WTC11 (cell line): ENCODE data around the gene TMEM204. TPM values are rescaled to one million over a fixed set of nuclear protein-coding genes. Genes with fewer than 3 reads are reported as not detected.

Source experiments
- ATAC-seq: fragments of 200-7000 bp; cut with Tn5 transposase; 2 replicates; pipeline ENCODE4 v1.10.0; 2021; ENCODE audit warnings: mild to moderate bottlenecking, moderate library complexity
- CTCF ChIA-PET: fragments of 300-600 bp; sonication (Branson Sonifier 250); formaldehyde crosslinking; loops from one replicate; lab custom pipeline; 2021; ENCODE audit warnings: antibody characterized with exemption; lab: Charles Lee
- POLR2A ChIA-PET: fragments of 350-600 bp; sonication (Branson Sonifier 250); formaldehyde crosslinking; loops from one replicate; lab custom pipeline; 2021; ENCODE audit warnings: antibody characterized with exemption; lab: Charles Lee
- DNase-seq: peaks from one replicate; pipeline ENCODE4 v3.0.0; 2021; ENCODE audit warnings: low spot score
- H3K27ac Mint-ChIP-seq: 2 replicates; pipeline ENCODE4 v1.8.0; 2021; ENCODE audit warnings: mixed read lengths
- H3K27me3 Mint-ChIP-seq: 2 replicates; pipeline ENCODE4 v1.8.0; 2021; ENCODE audit warnings: low read depth, mild to moderate bottlenecking, moderate library complexity, mixed read lengths
- H3K36me3 Mint-ChIP-seq: 2 replicates; pipeline ENCODE4 v1.8.0; 2021; ENCODE audit warnings: mixed read lengths
- H3K4me1 Mint-ChIP-seq: 2 replicates; pipeline ENCODE4 v1.8.0; 2022; ENCODE audit warnings: mixed read lengths
- H3K4me3 Mint-ChIP-seq: 2 replicates; pipeline ENCODE4 v1.8.0; 2021; ENCODE audit warnings: mild to moderate bottlenecking, moderate library complexity, mixed read lengths
- H3K9me3 Mint-ChIP-seq: 2 replicates; pipeline ENCODE4 v1.8.0; 2021; ENCODE audit warnings: mixed read lengths
- SOX15 ChIP-seq: fragments of 250-450 bp; sonication (Bioruptor Pico); IDR thresholded peaks from 2 replicates; pipeline ENCODE4 v1.9.0; 2021; ENCODE audit warnings: mild to moderate bottlenecking
- ZNF263 ChIP-seq: sonication (generic); formaldehyde crosslinking; IDR thresholded peaks from 2 replicates; pipeline ENCODE4 v1.8.1; 2022; ENCODE audit warnings: low read depth, mild to moderate bottlenecking, moderate library complexity, missing genetic modification reagents
- total RNA-seq: library from RNA; stranded (reverse); gene quantifications from 3 replicates; pipeline ENCODE4 v1.2.3, GENCODE V29; 2021
- TF ChIP-seq, protein P1 (sequence below): sonication (generic); formaldehyde crosslinking; IDR thresholded peaks from 2 replicates; pipeline ENCODE4 v1.8.0; 2022; ENCODE audit warnings: missing genetic modification reagents
- TF ChIP-seq, protein P2 (sequence below): sonication (generic); formaldehyde crosslinking; IDR thresholded peaks from 2 replicates; pipeline ENCODE4 v1.8.1; 2022; ENCODE audit warnings: low read depth, mild to moderate bottlenecking, moderate library complexity, missing genetic modification reagents, borderline replicate concordance
- TF ChIP-seq, protein P3 (sequence below): sonication (generic); formaldehyde crosslinking; IDR thresholded peaks from 2 replicates; pipeline ENCODE4 v1.8.1; 2023; ENCODE audit warnings: mild to moderate bottlenecking, missing genetic modification reagents, moderate library complexity

The TMEM204 gene
- total RNA-seq, 1 experiment from 2014 or later = 0.35 TPM

DNA sequence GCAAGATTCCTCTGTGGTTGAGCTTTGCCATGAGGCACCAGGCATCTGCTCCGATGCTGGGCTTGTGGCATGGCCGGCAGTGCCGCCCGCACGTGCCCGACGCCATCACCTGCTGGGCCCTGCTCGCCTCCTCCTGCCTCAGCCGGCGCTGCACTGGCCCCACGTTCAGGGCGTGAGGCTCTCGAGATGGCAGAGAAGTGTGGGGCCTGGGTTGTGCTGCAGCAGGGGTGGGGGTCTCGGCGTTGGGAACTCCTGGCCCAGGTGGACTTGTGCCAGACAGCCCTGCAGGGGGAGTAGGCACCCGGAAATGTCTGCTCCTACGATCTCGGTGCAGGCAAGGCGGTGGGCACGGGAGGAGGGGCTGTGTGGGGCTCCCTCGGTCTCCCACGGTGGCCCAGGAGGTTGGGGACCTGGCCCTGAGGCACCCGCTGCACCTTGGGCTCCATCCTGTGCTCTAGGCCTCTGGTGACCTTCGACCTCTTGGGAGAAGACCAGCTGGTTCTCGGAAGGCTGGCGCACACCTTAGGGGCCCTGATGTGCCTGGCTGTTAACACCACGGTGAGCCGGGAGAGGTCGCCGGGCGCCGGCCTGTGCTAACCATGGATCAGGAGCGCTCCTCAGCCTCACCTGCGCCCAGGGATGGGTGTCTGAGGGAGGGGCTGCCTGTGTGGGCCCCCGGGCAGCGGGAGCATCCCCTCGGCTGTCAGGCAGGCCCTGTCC lies 26.8 kb upstream of the TMEM204 start (continued):
- TF ChIP-seq, protein P1, sequence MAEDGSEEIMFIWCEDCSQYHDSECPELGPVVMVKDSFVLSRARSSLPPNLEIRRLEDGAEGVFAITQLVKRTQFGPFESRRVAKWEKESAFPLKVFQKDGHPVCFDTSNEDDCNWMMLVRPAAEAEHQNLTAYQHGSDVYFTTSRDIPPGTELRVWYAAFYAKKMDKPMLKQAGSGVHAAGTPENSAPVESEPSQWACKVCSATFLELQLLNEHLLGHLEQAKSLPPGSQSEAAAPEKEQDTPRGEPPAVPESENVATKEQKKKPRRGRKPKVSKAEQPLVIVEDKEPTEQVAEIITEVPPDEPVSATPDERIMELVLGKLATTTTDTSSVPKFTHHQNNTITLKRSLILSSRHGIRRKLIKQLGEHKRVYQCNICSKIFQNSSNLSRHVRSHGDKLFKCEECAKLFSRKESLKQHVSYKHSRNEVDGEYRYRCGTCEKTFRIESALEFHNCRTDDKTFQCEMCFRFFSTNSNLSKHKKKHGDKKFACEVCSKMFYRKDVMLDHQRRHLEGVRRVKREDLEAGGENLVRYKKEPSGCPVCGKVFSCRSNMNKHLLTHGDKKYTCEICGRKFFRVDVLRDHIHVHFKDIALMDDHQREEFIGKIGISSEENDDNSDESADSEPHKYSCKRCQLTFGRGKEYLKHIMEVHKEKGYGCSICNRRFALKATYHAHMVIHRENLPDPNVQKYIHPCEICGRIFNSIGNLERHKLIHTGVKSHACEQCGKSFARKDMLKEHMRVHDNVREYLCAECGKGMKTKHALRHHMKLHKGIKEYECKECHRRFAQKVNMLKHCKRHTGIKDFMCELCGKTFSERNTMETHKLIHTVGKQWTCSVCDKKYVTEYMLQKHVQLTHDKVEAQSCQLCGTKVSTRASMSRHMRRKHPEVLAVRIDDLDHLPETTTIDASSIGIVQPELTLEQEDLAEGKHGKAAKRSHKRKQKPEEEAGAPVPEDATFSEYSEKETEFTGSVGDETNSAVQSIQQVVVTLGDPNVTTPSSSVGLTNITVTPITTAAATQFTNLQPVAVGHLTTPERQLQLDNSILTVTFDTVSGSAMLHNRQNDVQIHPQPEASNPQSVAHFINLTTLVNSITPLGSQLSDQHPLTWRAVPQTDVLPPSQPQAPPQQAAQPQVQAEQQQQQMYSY = no peak
- TF ChIP-seq, all 79 proteins: peak for 0

DNA sequence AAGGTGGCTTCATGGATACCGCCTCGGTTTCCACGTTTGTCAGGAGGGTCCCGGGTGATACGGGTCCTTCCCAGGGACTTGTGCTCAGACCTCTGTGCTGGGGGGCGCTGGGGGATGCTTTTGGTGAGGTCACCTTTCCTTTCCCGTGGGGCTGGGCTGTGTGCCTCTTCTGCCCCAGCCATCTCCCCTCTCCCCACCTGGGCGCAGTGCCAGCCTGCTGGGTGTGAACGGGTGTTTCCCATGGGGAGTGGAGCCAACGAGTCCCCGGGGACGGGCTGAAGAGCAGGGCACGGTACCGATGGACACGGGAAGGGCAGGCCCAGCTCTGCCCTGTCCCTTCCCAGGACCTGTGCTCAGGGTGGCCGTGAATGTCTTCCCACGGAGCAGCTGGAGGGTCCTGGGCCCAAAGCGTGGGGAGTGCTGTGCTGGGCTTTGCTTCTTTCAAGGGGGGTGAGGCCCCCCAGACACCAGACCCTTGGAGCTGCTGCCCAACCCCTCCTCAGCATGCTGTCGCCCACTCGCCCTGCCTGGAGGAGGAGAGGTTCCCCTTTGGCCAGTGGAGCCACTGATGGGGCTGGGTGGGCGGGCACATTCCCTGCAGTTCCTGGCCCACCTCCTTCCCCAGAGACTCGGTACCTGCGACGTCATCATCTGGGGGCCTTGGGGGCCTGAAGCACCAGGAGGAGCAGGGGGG lies 24.8 kb upstream of the TMEM204 start:
- H3K9me3 Mint-ChIP-seq = no peaks in the 10 kb centered on the region
- POLR2A ChIA-PET = no interaction called here
- H3K27me3 Mint-ChIP-seq = no peaks in the 10 kb centered on the region
- CTCF ChIA-PET = no interaction called here
- ATAC-seq = no peak
- no peak overlapping the region for H3K27ac Mint-ChIP-seq
- peaks cover 14% of the 10 kb centered on the region for H3K36me3 Mint-ChIP-seq
- H3K4me3 Mint-ChIP-seq = no peak overlapping the region
- DNase-seq = no peak
- TF ChIP-seq, protein P2, sequence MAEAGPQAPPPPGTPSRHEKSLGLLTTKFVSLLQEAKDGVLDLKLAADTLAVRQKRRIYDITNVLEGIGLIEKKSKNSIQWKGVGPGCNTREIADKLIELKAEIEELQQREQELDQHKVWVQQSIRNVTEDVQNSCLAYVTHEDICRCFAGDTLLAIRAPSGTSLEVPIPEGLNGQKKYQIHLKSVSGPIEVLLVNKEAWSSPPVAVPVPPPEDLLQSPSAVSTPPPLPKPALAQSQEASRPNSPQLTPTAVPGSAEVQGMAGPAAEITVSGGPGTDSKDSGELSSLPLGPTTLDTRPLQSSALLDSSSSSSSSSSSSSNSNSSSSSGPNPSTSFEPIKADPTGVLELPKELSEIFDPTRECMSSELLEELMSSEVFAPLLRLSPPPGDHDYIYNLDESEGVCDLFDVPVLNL (CRISPR knock-in tag) = no peak
- TF ChIP-seq SOX15 (CRISPR knock-in tag) (no peak), ZNF263 (CRISPR knock-in tag) (no peak)
- TF ChIP-seq, all 79 proteins: peak for 0
- no peaks in the 10 kb centered on the region for H3K4me1 Mint-ChIP-seq

DNA sequence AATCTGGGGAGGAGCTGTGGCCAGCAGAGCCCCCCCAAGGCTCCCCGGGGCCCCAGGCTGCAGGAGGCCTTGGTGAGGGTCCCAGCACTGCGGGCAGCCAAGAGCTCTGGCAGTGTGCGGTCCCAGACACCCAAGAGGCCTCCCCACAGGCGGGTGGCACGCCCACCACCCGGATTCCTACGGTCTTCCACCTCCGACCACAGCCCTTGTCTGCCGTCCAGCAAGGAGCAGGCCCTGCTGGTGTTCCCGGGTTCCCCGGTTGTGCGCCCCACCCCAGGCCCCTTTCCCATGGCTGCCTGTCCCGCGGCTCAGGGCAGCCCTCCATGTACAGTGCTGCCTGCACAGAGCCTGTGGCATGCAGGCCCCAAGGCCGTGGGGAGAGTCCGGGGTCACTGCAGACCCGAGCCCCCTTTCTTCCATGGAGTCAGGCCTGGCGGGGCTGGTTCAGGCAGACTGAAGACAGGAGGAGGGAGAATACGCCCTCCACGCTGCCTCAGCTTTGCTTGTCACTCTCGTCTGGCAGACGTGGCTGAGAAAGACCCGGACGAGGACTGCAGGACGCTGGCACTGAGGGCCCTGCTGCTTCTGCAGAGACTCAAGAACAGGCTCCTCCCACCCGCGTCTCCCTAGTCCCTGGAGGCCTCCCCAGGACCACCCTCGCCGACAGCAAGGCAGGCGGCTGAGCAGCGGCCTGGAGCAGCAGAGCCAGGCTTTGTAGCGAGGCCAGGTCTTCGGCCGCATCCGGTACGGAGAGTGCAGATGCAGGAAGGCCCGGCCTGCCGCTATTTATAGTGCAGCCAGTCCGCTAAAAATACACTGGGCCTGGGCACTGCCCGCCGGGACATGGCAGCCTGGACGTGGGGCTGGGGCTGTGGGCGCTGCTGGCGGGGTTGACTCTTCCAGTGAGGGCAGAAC lies 23.9 kb upstream of the TMEM204 start:
- H3K27me3 Mint-ChIP-seq = no peaks in the 10 kb centered on the region
- H3K27ac Mint-ChIP-seq = no peak overlapping the region
- H3K9me3 Mint-ChIP-seq = peaks cover 3% of the 10 kb centered on the region
- no peak overlapping the region for H3K4me3 Mint-ChIP-seq
- TF ChIP-seq, protein P3, sequence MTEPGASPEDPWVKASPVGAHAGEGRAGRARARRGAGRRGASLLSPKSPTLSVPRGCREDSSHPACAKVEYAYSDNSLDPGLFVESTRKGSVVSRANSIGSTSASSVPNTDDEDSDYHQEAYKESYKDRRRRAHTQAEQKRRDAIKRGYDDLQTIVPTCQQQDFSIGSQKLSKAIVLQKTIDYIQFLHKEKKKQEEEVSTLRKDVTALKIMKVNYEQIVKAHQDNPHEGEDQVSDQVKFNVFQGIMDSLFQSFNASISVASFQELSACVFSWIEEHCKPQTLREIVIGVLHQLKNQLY (CRISPR knock-in tag) = no peak
- TF ChIP-seq, protein P1 = 0 out of 2 replicates have a peak, but pooled peaks have one; percentile 25
- TF ChIP-seq, all 79 proteins: peak for 1
- H3K4me1 Mint-ChIP-seq = no peaks in the 10 kb centered on the region
- ChIA-PET CTCF (no interaction called here), POLR2A (no interaction called here)
- DNase-seq (no peak), ATAC-seq (no peak)
- peaks cover 16% of the 10 kb centered on the region for H3K36me3 Mint-ChIP-seq
